22Rv1 (cell line): ENCODE data around the gene AMBRA1.

Experiments used
- H3K27ac ChIP-seq: fragments of 450-650 bp; 2 replicates; pipeline ENCODE4 v1.5.1; 2017
- CTCF ChIP-seq: fragments of 450-650 bp; IDR thresholded peaks from 2 replicates; pipeline ENCODE4 v1.5.1; 2017; ENCODE audit warnings: mild to moderate bottlenecking
- ZFX ChIP-seq: fragments of 450-650 bp; IDR thresholded peaks from 2 replicates; pipeline ENCODE4 v1.6.1; 2017; ENCODE audit warnings: antibody characterized with exemption, borderline replicate concordance

AMBRA1 gene

GRCh38 chr11:46357483-46357936, 236.3 kb downstream of the AMBRA1 start:
- TF ChIP-seq CTCF: no peak
- TF ChIP-seq ZFX: no peak
- no peak overlapping the region for H3K27ac ChIP-seq

GRCh38 chr11:46356924-46357482, 236.8 kb downstream of the AMBRA1 start:
- no peak overlapping the region for H3K27ac ChIP-seq
- TF ChIP-seq CTCF (no peak), ZFX (no peak)

GRCh38 chr11:46353698-46354097, 240.1 kb downstream of the AMBRA1 start:
- H3K27ac ChIP-seq: no peak overlapping the region
- TF ChIP-seq ZFX (no peak), CTCF (no peak)

GRCh38 chr11:46352063-46352841, 241.6 kb downstream of the AMBRA1 start:
- TF ChIP-seq ZFX (no peak), CTCF (peak; percentile 81)
- peak overlapping the region; percentile 68; the same call in 1 of the 2 replicates for H3K27ac ChIP-seq

- H3K27ac ChIP-seq: peak overlapping the region; percentile 68
Observed at GRCh38 chr11:46351606-46352005, 242.2 kb downstream of the AMBRA1 start.

GRCh38 chr11:46351148-46351547, 242.7 kb downstream of the AMBRA1 start:
- H3K27ac ChIP-seq: peak overlapping the region; percentile 68
- no peak for TF ChIP-seq CTCF
- no peak for TF ChIP-seq ZFX

More at GRCh38 chr11:46351606-46352005, 242.2 kb downstream of the AMBRA1 start:
- no peak for TF ChIP-seq CTCF
- no peak for TF ChIP-seq ZFX

- TF ChIP-seq CTCF (no peak), ZFX (no peak)
- peak overlapping the region; percentile 68 for H3K27ac ChIP-seq
Observed at GRCh38 chr11:46350695-46351094, 243.1 kb downstream of the AMBRA1 start.
